Measurements from ENCODE around the gene LMNB1.

Gene LMNB1

GRCh38 chr5:126883564-126884245 lies 106.8 kb downstream of the LMNB1 start (continued):
- no peak for TF ChIP-seq HIC1 (tag by site-specific recombination; IDR thresholded peaks at IDR 0.05)
- TF ChIP-seq ZNF292 (tag by site-specific recombination; IDR thresholded peaks at IDR 0.05; ENCODE audit: borderline replicate concordance, low read depth) = no peak
- TF ChIP-seq ZNF132 (tag by site-specific recombination; IDR thresholded peaks at IDR 0.05; ENCODE audit: borderline replicate concordance) = no peak
- TF ChIP-seq TCF7L2 (IDR thresholded peaks at IDR 0.05; ENCODE audit: borderline replicate concordance, low read depth, low read length) = no peak
- TF ChIP-seq ZNF146 (tag by site-specific recombination; IDR thresholded peaks at IDR 0.05) = no peak

- CTCF ChIA-PET = no interaction called here
- no peak overlapping the region for H3K4me3 ChIP-seq (ENCODE audit: low read depth, low read length)
- POLR2A ChIA-PET = interaction anchor here (1.5 kb wide), 1 partner anchor 9 kb away, joined by 4 read pairs; no protein-coding TSS in a partner anchor
- no peak for TF ChIP-seq HOXD13 (CRISPR knock-in tag; IDR thresholded peaks at IDR 0.05; ENCODE audit: borderline replicate concordance)
- TF ChIP-seq ZNF2 (tag by site-specific recombination; IDR thresholded peaks at IDR 0.05) = 0 out of 2 replicates have a peak, but pooled peaks have one; percentile 43
- TF ChIP-seq ZFP41 (tag by site-specific recombination; IDR thresholded peaks at IDR 0.05; ENCODE audit: borderline replicate concordance) = no peak
- TF ChIP-seq ZNF843 (tag by site-specific recombination; IDR thresholded peaks at IDR 0.05) = peak; percentile 68
- peak; percentile 95 for TF ChIP-seq FEZF1 (tag by site-specific recombination; IDR thresholded peaks at IDR 0.05)
- TF ChIP-seq ZNF280D (tag by site-specific recombination; IDR thresholded peaks at IDR 0.05) = no peak
- peak; percentile 32; the same call in 1 of the 2 replicates for TF ChIP-seq ZNF76 (tag by site-specific recombination; IDR thresholded peaks at IDR 0.05; ENCODE audit: borderline replicate concordance, low read depth)
- no peak for TF ChIP-seq GLIS1 (tag by site-specific recombination; IDR thresholded peaks at IDR 0.05)
- no peak; the same call in 1 of the 2 replicates for TF ChIP-seq ZNF26 (tag by site-specific recombination; IDR thresholded peaks at IDR 0.05)
- TF ChIP-seq ZBTB20 (tag by site-specific recombination; IDR thresholded peaks at IDR 0.05) = 0 out of 2 replicates have a peak, but pooled peaks have one; percentile 16
- TF ChIP-seq PRDM4 (tag by site-specific recombination; IDR thresholded peaks at IDR 0.05) = 0 out of 2 replicates have a peak, but pooled peaks have one; percentile 10
- TF ChIP-seq ZNF48 (tag by site-specific recombination; IDR thresholded peaks at IDR 0.05) = no peak
- TF ChIP-seq ZNF600 (tag by site-specific recombination; IDR thresholded peaks at IDR 0.05) = peak; percentile 99
- no peak for TF ChIP-seq ZNF423 (tag by site-specific recombination; IDR thresholded peaks at IDR 0.05)
- TF ChIP-seq, protein P1, sequence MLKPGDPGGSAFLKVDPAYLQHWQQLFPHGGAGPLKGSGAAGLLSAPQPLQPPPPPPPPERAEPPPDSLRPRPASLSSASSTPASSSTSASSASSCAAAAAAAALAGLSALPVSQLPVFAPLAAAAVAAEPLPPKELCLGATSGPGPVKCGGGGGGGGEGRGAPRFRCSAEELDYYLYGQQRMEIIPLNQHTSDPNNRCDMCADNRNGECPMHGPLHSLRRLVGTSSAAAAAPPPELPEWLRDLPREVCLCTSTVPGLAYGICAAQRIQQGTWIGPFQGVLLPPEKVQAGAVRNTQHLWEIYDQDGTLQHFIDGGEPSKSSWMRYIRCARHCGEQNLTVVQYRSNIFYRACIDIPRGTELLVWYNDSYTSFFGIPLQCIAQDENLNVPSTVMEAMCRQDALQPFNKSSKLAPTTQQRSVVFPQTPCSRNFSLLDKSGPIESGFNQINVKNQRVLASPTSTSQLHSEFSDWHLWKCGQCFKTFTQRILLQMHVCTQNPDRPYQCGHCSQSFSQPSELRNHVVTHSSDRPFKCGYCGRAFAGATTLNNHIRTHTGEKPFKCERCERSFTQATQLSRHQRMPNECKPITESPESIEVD (tag by site-specific recombination; IDR thresholded peaks at IDR 0.05) = peak; percentile 31; the same call in 1 of the 2 replicates
- peak; percentile 84 for TF ChIP-seq ZEB2 (tag by site-specific recombination; IDR thresholded peaks at IDR 0.05)
Measured at GRCh38 chr5:126884269-126884819, 107.4 kb downstream of the LMNB1 start.

More at GRCh38 chr5:126884269-126884819, 107.4 kb downstream of the LMNB1 start:
- no peaks in the 10 kb centered on the region for H3K36me3 ChIP-seq (ENCODE audit: control insufficient read depth in 2 of 2, insufficient read depth in 1 of 2, low read length in 2 of 2)
- H3K4me1 ChIP-seq (ENCODE audit: control insufficient read depth, insufficient read depth, low read length) = peaks cover 22% of the 10 kb centered on the region
- no peaks in the 10 kb centered on the region for H3K9me3 ChIP-seq (ENCODE audit: control insufficient read depth, insufficient read depth, low read depth, low read length)
- H3K27ac ChIP-seq (ENCODE audit: extremely low read depth, low read depth, low read length) = no peak overlapping the region
